Body of pancreas (tissue), 4 donors: ENCODE results near the gene ANKS3.

ENCODE experiments used
- POLR2A ChIP-seq, 3 donors: fragments of 450-650 bp; IDR thresholded peaks; one replicate each; pipeline ENCODE4 v1.6.1; 2016; ENCODE audit warnings: antibody characterized with exemption in 3 of 3, mild to moderate bottlenecking in 2 of 3
- TF ChIP-seq, protein P1 (sequence below), 7 experiments: fragments of 450-650 bp in 4 of 7; fragments of 200-600 bp in 3 of 7; sonication (generic) in 3 of 7; IDR thresholded peaks; one replicate each; pipeline ENCODE4 v1.5.1; 2016 to 2019; ENCODE audit warnings: antibody characterized with exemption in 7 of 7

DNA sequence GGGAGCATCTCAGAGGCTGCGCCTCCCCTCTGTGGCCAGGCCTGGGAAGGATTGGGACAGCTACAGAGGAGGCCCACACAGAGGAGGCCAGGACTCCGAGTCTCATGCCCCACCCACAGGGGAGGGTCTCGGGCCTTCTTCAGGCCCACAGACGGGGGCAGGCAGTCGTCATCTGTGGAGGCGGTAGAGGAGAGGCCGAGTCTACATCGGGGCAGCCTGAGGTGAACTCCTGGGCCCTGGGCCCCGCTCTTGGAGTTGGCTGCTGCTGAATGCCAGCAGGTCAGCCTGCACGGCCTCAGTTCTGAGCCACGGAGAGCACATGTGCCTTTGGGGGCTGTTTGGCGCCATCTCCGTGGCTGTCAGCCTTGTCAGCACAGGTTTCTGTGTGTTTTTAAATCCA, 48.8 kb downstream of the ANKS3 start:
- TF ChIP-seq, protein P1, sequence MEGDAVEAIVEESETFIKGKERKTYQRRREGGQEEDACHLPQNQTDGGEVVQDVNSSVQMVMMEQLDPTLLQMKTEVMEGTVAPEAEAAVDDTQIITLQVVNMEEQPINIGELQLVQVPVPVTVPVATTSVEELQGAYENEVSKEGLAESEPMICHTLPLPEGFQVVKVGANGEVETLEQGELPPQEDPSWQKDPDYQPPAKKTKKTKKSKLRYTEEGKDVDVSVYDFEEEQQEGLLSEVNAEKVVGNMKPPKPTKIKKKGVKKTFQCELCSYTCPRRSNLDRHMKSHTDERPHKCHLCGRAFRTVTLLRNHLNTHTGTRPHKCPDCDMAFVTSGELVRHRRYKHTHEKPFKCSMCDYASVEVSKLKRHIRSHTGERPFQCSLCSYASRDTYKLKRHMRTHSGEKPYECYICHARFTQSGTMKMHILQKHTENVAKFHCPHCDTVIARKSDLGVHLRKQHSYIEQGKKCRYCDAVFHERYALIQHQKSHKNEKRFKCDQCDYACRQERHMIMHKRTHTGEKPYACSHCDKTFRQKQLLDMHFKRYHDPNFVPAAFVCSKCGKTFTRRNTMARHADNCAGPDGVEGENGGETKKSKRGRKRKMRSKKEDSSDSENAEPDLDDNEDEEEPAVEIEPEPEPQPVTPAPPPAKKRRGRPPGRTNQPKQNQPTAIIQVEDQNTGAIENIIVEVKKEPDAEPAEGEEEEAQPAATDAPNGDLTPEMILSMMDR (IDR thresholded peaks at IDR 0.05), result no peak
- TF ChIP-seq POLR2A (IDR thresholded peaks at IDR 0.05), result no peak
